Esophagus squamous epithelium (tissue), 4 donors: Measurements from ENCODE around the gene HBB.

ENCODE experiments used
- POLR2A ChIP-seq, 4 donors: fragments of 450-650 bp; IDR thresholded peaks; one replicate each; pipeline ENCODE4 v1.6.1; 2017; ENCODE audit warnings: antibody characterized with exemption in 4 of 4, mild to moderate bottlenecking in 4 of 4, moderate library complexity in 3 of 4
- TF ChIP-seq, protein P1 (sequence below), 6 experiments: fragments of 450-650 bp in 4 of 6; fragments of 200-600 bp in 2 of 6; sonication (generic) in 2 of 6; IDR thresholded peaks; one replicate each; pipeline ENCODE4 v1.5.1; 2016 to 2019; ENCODE audit warnings: antibody characterized with exemption in 6 of 6, mild to moderate bottlenecking in 4 of 6, moderate library complexity in 4 of 6

DNA sequence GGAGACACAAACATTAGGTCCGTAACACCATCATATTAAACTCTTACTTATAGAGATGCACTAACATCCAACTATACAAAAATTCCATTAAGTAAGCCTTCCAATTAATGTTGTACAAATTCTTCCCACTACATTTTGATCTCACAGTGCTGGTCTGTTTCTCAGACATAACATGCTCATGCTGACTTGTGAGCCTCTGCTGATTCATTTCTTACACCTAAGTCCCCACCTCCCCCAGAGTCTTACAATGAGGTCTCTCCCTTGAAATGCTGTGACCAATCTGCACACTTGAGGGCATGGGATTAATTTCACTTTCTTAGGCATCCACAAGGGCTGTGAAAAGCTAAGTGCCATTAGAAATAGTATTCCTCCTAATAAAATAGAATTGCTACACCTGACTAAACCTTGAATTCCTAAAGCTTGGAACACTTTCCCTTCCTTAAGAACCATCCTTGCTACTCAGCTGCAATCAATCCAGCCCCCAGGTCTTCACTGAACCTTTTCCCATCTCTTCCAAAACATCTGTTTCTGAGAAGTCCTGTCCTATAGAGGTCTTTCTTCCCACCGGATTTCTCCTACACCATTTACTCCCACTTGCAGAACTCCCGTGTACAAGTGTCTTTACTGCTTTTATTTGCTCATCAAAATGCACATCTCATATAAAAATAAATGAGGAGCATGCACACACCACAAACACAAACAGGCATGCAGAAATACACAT is 20.8 kb upstream of the HBB start:
- TF ChIP-seq, protein P1, sequence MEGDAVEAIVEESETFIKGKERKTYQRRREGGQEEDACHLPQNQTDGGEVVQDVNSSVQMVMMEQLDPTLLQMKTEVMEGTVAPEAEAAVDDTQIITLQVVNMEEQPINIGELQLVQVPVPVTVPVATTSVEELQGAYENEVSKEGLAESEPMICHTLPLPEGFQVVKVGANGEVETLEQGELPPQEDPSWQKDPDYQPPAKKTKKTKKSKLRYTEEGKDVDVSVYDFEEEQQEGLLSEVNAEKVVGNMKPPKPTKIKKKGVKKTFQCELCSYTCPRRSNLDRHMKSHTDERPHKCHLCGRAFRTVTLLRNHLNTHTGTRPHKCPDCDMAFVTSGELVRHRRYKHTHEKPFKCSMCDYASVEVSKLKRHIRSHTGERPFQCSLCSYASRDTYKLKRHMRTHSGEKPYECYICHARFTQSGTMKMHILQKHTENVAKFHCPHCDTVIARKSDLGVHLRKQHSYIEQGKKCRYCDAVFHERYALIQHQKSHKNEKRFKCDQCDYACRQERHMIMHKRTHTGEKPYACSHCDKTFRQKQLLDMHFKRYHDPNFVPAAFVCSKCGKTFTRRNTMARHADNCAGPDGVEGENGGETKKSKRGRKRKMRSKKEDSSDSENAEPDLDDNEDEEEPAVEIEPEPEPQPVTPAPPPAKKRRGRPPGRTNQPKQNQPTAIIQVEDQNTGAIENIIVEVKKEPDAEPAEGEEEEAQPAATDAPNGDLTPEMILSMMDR (IDR thresholded peaks at IDR 0.05) = no peak
- TF ChIP-seq POLR2A (IDR thresholded peaks at IDR 0.05) = no peak
